HepG2 (cell line): Measurements from ENCODE around the gene KANK4. TPM values are rescaled to one million over a fixed set of nuclear protein-coding genes. Genes with fewer than 3 reads are reported as not detected.
A peak's percentile ranks its signal among the peaks of the same experiment; 100 is the strongest.

Experiments
- ARID4A ChIP-seq: sonication (generic); formaldehyde crosslinking; IDR thresholded peaks from 2 replicates; pipeline ENCODE4 v1.5.0; 2020; ENCODE audit warnings: mild to moderate bottlenecking, missing genetic modification reagents, borderline replicate concordance
- BORCS8-MEF2B ChIP-seq: sonication (generic); formaldehyde crosslinking; IDR thresholded peaks from 2 replicates; pipeline ENCODE4 v1.8.0; 2022; ENCODE audit warnings: mild to moderate bottlenecking, missing genetic modification reagents
- FOXC1 ChIP-seq: sonication (generic); formaldehyde crosslinking; IDR thresholded peaks from 2 replicates; pipeline ENCODE4 v1.8.0; 2022; ENCODE audit warnings: mild to moderate bottlenecking, missing genetic modification reagents, borderline replicate concordance
- GTF3A ChIP-seq: sonication (generic); formaldehyde crosslinking; conservative IDR thresholded peaks from 2 replicates; pipeline ENCODE4 v1.4.0; 2020; ENCODE audit warnings: mild to moderate bottlenecking, missing genetic modification reagents
- HNRNPL ChIP-seq: fragments of 200-400 bp; formaldehyde crosslinking; IDR thresholded peaks from 2 replicates; pipeline ENCODE4 v1.6.1; 2017; ENCODE audit warnings: mild to moderate bottlenecking, low read depth, low read length
- HNRNPLL ChIP-seq: fragments of 200-400 bp; formaldehyde crosslinking; IDR thresholded peaks from 2 replicates; pipeline ENCODE4 v1.6.1; 2017; ENCODE audit warnings: mild to moderate bottlenecking, low read depth, low read length; ENCODE audit not compliant: poor library complexity, severe bottlenecking
- KLF16 ChIP-seq, 2 experiments: sonication (generic) in 1 of 2; formaldehyde crosslinking in 1 of 2; IDR thresholded peaks; 2 replicates each; pipeline versions ENCODE4 v1.6.1 to v1.8.0; 2016 to 2023; ENCODE audit warnings: missing genetic modification reagents in 2 of 2, missing compliant biosample characterization in 1 of 2
- MATR3 ChIP-seq: sonication (generic); formaldehyde crosslinking; IDR thresholded peaks from 2 replicates; pipeline ENCODE4 v1.4.0; 2020; ENCODE audit warnings: missing genetic modification reagents
- MEF2D ChIP-seq: sonication (generic); formaldehyde crosslinking; IDR thresholded peaks from 2 replicates; pipeline ENCODE4 v1.5.1; 2020; ENCODE audit warnings: mild to moderate bottlenecking, missing genetic modification reagents
- NRL ChIP-seq: sonication (generic); formaldehyde crosslinking; IDR thresholded peaks from 2 replicates; pipeline ENCODE4 v1.5.0; 2020; ENCODE audit warnings: missing genetic modification reagents, mild to moderate bottlenecking, moderate library complexity, borderline replicate concordance
- POLR2G ChIP-seq: fragments of 200-400 bp; formaldehyde crosslinking; IDR thresholded peaks from 2 replicates; pipeline ENCODE4 v1.6.1; 2018; ENCODE audit warnings: mild to moderate bottlenecking, low read depth, low read length, moderate library complexity
- RBFOX2 ChIP-seq: fragments of 200-400 bp; formaldehyde crosslinking; IDR thresholded peaks from 2 replicates; pipeline ENCODE4 v1.6.1; 2017; ENCODE audit warnings: low read depth, mild to moderate bottlenecking, low read length
- ZIK1 ChIP-seq: sonication (generic); formaldehyde crosslinking; IDR thresholded peaks from 2 replicates; pipeline ENCODE4 v1.5.0; 2020; ENCODE audit warnings: mild to moderate bottlenecking, low read depth, missing genetic modification reagents, borderline replicate concordance
- ZNF20 ChIP-seq: sonication (generic); formaldehyde crosslinking; IDR thresholded peaks from 2 replicates; pipeline ENCODE4 v1.4.0; 2020; ENCODE audit warnings: mild to moderate bottlenecking, moderate library complexity, missing genetic modification reagents
- ZNF263 ChIP-seq: sonication (generic); formaldehyde crosslinking; IDR thresholded peaks from 2 replicates; pipeline ENCODE4 v1.4.0; 2020; ENCODE audit warnings: missing genetic modification reagents
- ZNF367 ChIP-seq: sonication (generic); formaldehyde crosslinking; IDR thresholded peaks from 2 replicates; pipeline ENCODE4 v1.4.0; 2020; ENCODE audit warnings: missing genetic modification reagents, borderline replicate concordance
- ZNF512 ChIP-seq: sonication (generic); formaldehyde crosslinking; IDR thresholded peaks from 2 replicates; pipeline ENCODE4 v1.4.0; 2020; ENCODE audit warnings: mild to moderate bottlenecking, missing genetic modification reagents
- ZNF598 ChIP-seq: sonication (generic); formaldehyde crosslinking; IDR thresholded peaks from 2 replicates; pipeline ENCODE4 v1.5.1; 2020; ENCODE audit warnings: mild to moderate bottlenecking, missing genetic modification reagents, borderline replicate concordance
- ZNF619 ChIP-seq: sonication (generic); formaldehyde crosslinking; IDR thresholded peaks from 2 replicates; pipeline ENCODE4 v1.4.0; 2020; ENCODE audit warnings: mild to moderate bottlenecking, missing genetic modification reagents
- ZNF713 ChIP-seq: sonication (generic); formaldehyde crosslinking; IDR thresholded peaks from 2 replicates; pipeline ENCODE4 v1.4.0; 2020; ENCODE audit warnings: mild to moderate bottlenecking, missing genetic modification reagents
- ZNF761 ChIP-seq: sonication (generic); formaldehyde crosslinking; conservative IDR thresholded peaks from 2 replicates; pipeline ENCODE4 v1.4.0; 2020; ENCODE audit warnings: mild to moderate bottlenecking, missing genetic modification reagents
- ZNF841 ChIP-seq: sonication (generic); formaldehyde crosslinking; IDR thresholded peaks from 2 replicates; pipeline ENCODE4 v1.8.1; 2023; ENCODE audit warnings: missing genetic modification reagents, borderline replicate concordance
- ZNF891 ChIP-seq: sonication (generic); formaldehyde crosslinking; IDR thresholded peaks from 2 replicates; pipeline ENCODE4 v1.5.0; 2020; ENCODE audit warnings: mild to moderate bottlenecking, missing genetic modification reagents
- polyA plus RNA-seq, 8 experiments: library from polyadenylated mRNA; depleted of rRNA in 3 of 8; stranded (reverse) in 7 of 8; unstranded in 1 of 8; fragments of >200 nt; fragmentation: Illumina TruSeq in 4 of 8; extraction: Trizol in 4 of 8; gene quantifications; 2 replicates each; pipeline versions ENCODE4 v1.2.1 to v1.2.3, GENCODE V29; 2011 to 2016; ENCODE audit warnings: low read depth in 4 of 8, missing spikeins in 1 of 8, mixed read lengths in 1 of 8; ENCODE audit not compliant: insufficient read depth in 1 of 8
- total RNA-seq, 5 experiments: library from RNA; depleted of rRNA; stranded (reverse); fragments of >200 nt; fragmentation: Illumina TruSeq; extraction: Trizol; gene quantifications; 2 replicates each; pipeline ENCODE4 v1.2.3, GENCODE V29; 2016; ENCODE audit warnings: low read depth in 1 of 5

The KANK4 gene
- total and polyA plus RNA-seq, 2 of the 13 experiments (the other 11 are each of a cell fraction or from before 2014, with no cell fraction given): 16.1 to 25.7 TPM

- no peak for TF ChIP-seq MATR3
- TF ChIP-seq MEF2D: 0 out of 2 replicates have a peak, but pooled peaks have one; percentile 21
- peak; percentile 81; the same call in 1 of the 2 replicates for TF ChIP-seq GTF3A (CRISPR knock-in tag)
- TF ChIP-seq FOXC1 (CRISPR knock-in tag): peak; percentile 70; the same call in 1 of the 2 replicates
- peak; percentile 87; the same call in 1 of the 2 replicates for TF ChIP-seq ZNF891 (CRISPR knock-in tag)
- peak; percentile 52; the same call in 1 of the 2 replicates for TF ChIP-seq ZIK1
- TF ChIP-seq POLR2G: peak; percentile 42; the same call in 1 of the 2 replicates
- TF ChIP-seq ZNF619: 0 out of 2 replicates have a peak, but pooled peaks have one; percentile 71
- TF ChIP-seq ZNF367 (CRISPR knock-in tag): no peak
- 0 out of 4 replicates have a peak, but pooled peaks of 1 of the 2 experiments have one; percentile 22 for TF ChIP-seq KLF16 (CRISPR knock-in tag; IDR thresholded peaks at IDR 0.05)
- TF ChIP-seq ZNF20 (CRISPR knock-in tag): no peak
- no peak for TF ChIP-seq ZNF841 (CRISPR knock-in tag)
- peak; percentile 77 for TF ChIP-seq NRL
- 0 out of 2 replicates have a peak, but pooled peaks have one; percentile 10 for TF ChIP-seq ZNF263 (CRISPR knock-in tag)
- peak; percentile 18 for TF ChIP-seq HNRNPLL
- peak; percentile 71 for TF ChIP-seq ARID4A (CRISPR knock-in tag)
- no peak for TF ChIP-seq ZNF713
- TF ChIP-seq ZNF761 (CRISPR knock-in tag): no peak
- 0 out of 2 replicates have a peak, but pooled peaks have one; percentile 29 for TF ChIP-seq RBFOX2
- peak; percentile 72; the same call in 1 of the 2 replicates for TF ChIP-seq ZNF598
- 0 out of 2 replicates have a peak, but pooled peaks have one; percentile 35 for TF ChIP-seq HNRNPL
- TF ChIP-seq BORCS8-MEF2B (CRISPR knock-in tag): peak; percentile 20; the same call in 1 of the 2 replicates
- no peak for TF ChIP-seq ZNF512 (CRISPR knock-in tag)
Observed at GRCh38 chr1:62327360-62328055, 8.3 kb upstream of the KANK4 start (continued).
